ENCODE data around the gene TYRO3.
"Not testable (repeated sequence)": the region's sequence is repeated elsewhere in the genome, so short reads cannot be mapped to it uniquely, and the experiment has no call there.

TYRO3 gene

DNA sequence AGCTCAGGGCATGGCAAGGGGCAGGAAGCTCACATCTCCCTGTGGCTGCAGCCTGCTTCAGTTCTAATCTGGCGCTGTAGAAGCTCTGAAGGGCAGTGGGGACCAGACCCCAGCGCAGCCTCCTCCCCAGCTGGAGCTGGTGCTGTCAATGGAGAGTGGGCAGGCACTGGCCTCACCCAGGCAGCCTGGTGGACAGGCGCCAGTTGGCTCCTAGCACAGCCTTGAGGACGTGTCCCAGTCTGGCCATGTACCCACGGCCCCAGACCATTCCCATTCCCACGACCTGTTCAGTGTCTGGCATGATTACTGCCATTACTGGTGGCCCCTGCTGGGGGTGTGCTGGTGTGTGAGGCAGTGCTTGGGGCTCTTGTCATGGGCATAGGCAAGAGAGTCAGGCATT is 16.3 kb downstream of the TYRO3 start:
- DNase-seq = no peak

GRCh38 chr15:41577863-41578735 is 19.1 kb downstream of the TYRO3 start:
- no peak for DNase-seq

GRCh38 chr15:41578736-41579383 is 19.8 kb downstream of the TYRO3 start:
- DNase-seq = no peak

DNA sequence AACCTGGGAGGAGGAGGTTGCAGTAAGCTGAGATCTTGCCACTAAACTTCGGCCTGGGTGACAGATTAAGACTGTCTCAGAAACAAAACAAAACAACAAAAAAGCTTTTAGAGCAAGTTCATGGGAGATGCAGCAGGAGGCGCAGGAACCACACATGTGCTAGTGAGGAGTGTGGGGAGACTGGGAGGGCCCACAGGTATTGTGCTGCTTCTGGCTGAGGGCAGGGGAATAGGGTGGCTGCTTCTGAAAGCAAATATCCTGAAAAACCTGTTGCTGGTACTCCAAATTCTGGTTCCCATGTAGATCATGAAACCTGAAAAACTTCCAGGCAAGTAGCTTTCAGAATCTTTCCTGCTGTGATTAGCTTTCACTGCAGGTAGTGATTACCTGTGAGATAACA is 22.1 kb downstream of the TYRO3 start:
- no peak for DNase-seq

GRCh38 chr15:41583795-41584194 is 24.8 kb downstream of the TYRO3 start:
- no peak for DNase-seq

DNA sequence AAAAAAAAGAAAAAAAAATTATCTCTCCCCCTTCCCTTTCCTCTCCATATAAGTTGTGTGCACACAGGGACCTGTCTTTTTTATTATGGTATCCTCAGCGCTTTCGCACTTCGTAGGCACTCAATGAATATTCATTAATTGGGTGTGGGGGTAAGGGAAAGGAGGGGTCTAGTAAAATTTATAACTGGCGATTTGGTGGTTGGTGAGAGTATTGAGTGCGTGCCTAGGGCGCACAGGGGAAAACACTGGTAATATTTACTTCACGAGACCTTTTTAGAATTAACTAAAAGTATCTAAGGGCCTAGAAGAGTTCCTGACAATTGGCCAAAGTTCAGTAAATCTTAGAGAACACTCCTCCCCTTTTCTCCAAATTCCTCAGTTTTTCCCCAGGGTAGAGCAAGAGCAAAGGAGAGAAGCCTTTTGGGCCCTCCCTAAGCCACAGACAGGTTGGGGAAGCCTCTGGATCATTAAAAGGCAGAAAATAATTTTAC is 25.7 kb downstream of the TYRO3 start:
- DNase-seq = no peak

- no peak for DNase-seq
Measured at GRCh38 chr15:41585127-41586047, 26.4 kb downstream of the TYRO3 start.

DNA sequence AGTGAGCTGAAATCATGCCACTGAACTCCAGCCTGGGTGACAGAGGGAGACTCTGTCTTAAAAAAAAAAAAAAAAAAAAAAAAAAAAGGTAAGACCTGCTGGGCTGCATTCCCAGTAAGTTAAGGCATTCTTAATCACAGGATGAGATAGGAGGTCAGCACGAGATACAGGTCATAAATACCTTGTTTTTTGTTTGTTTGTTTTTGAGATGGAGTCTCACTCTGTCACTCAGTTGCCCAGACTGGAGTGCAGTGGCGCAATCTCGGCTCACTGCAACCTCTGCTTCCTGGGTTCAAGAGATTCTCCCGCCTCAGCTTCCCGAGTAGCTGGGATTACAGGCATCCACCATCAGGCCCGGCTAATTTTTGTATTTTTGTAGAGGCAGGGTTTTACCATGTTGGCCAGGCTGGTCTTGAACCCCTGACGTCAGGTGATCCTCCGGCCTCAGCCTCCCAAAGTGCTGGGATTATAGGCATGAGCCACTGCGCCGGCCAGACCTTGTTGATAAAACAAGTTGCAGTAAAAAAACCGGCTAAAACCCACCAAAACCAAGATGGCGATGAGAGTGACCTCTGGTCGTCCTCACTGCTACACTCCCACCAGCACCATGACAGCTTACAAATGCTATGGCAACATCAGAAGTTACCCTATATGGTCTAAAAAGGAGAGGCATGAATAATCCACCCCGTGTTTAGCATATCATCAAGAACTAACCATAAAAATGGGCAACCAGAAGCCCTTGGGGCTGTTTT is 27.7 kb downstream of the TYRO3 start:
- not testable (repeated sequence) for DNase-seq

DNA sequence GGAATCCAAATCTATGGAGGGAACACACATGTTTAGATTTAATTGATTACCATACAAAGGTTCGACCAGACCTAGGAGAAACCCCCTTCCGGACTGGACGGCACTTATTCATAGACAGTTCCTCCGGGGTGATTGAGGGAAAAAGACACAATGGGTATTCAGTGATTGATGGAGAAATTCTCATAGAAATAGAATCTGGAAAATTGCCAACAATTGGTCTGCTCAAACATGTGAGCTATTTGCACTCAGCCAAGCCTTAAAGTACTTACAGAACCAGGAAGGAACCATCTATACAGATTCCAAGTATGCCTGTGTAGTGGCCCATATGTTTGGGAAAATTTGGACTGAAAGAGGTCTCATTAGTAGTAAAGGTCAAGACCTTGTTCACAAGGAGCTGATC is 30.0 kb downstream of the TYRO3 start:
- DNase-seq = not testable (repeated sequence)

- not testable (repeated sequence) for DNase-seq
Measured at GRCh38 chr15:41589571-41589970, 30.6 kb downstream of the TYRO3 start.

- not testable (repeated sequence) for DNase-seq
Measured at GRCh38 chr15:41591217-41591616, 32.2 kb downstream of the TYRO3 start.

GRCh38 chr15:41592718-41593117 is 33.7 kb downstream of the TYRO3 start:
- not testable (repeated sequence) for DNase-seq

- no peak for DNase-seq
Measured at GRCh38 chr15:41594801-41595746, 36.1 kb downstream of the TYRO3 start.

DNA sequence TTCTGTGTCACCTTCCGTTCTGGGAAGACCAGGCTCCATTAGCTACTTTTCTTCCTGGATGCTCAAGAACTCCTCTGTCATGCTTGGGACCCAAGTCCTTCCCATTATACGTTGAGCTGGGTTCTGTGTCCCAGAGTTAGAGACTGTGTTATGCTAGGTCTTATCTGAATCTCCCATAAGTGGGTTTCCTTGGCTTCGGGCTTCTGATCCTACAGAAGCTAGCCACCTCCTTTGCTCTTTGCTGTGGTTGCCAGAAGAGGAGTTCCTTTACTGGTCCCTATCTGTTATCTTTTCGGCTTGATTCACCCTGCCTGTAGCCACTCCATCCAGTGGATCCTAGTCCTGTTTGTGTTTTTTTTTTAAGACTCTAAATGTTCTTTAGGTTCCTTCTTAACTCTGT is 38.0 kb downstream of the TYRO3 start:
- DNase-seq = no peak

GRCh38 chr15:41597787-41598186 is 38.8 kb downstream of the TYRO3 start:
- DNase-seq = no peak

- no peak for DNase-seq
Measured at GRCh38 chr15:41599061-41599460, 40.0 kb downstream of the TYRO3 start.

DNA sequence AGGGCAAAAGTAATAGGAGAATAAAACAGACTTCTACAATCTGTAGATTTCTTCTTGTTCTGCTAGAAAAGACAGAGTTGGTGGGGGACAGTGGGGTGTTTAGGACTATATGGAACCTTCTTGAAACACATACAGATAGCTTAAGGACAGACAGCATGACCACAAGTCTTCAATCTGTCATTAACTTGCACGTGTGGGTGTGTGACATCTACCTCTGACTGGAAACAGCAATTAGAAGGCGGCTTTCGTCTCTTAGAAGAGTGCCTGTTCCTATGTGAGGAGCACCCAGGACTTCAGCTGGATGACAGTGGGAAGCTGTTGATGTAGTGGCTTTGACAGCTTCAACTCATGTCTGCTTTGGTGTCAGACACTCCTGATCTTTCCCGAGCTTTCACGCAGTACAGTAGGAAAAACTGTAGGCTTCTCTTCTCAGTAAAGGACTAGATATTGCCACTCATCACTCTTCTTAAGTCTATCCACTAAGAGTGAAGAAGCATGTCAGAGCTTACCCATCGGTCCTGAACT is 44.5 kb downstream of the TYRO3 start:
- DNase-seq = no peak

- peak; percentile 50 for DNase-seq
Measured at GRCh38 chr15:41603941-41604911, 45.2 kb downstream of the TYRO3 start.

- no peak for DNase-seq
Measured at GRCh38 chr15:41605566-41605965, 46.6 kb downstream of the TYRO3 start.

DNA sequence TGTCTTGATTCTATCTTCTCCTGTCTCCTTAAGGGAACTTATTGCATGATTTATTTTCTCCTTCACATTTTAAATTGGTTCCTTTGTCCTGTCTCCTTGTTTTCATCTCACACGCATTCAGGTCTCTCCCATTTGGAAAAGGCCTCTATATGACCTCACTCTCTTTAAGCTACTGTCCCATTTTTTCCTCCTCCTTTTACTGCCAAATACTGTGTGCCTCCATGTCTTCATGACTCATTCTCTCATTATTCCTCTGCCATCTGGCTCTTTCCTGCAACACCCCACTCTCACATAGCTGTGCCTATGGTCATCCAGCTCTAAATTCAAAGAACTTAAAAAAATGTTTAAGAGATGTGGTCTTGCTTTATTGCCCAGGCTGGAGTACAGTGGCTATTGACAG is 48.0 kb downstream of the TYRO3 start:
- no peak for DNase-seq

Data from GDM1 (cell line).